Spleen (tissue), 7 donors: ENCODE data around the gene PWP1.
"Not testable (repeated sequence)": the region's sequence is repeated elsewhere in the genome, so short reads cannot be mapped to it uniquely, and the experiment has no call there.

ENCODE experiments used
- POLR2A ChIP-seq, 3 donors: fragments of 450-650 bp; IDR thresholded peaks; one replicate each; pipeline ENCODE4 v1.5.1; 2017; ENCODE audit warnings: antibody characterized with exemption in 3 of 3, mild to moderate bottlenecking in 1 of 3
- POLR2AphosphoS5 ChIP-seq, 3 donors: sonication (generic); formaldehyde crosslinking; IDR thresholded peaks; one replicate each; pipeline ENCODE4 v1.5.1; 2017; ENCODE audit warnings: antibody characterized with exemption in 3 of 3
- TF ChIP-seq, protein P1 (sequence below), 11 experiments: fragments of 200-600 bp in 7 of 11; fragments of 450-650 bp in 4 of 11; sonication (generic) in 4 of 11; IDR thresholded peaks in 8 of 11; conservative IDR thresholded peaks in 3 of 11; 1 replicate in 7 of 11; 2 replicates in 4 of 11; pipeline versions ENCODE4 v1.4.0 to v1.8.0; 2016 to 2021; ENCODE audit warnings: antibody characterized with exemption in 11 of 11, inconsistent platforms in 4 of 11, mild to moderate bottlenecking in 1 of 11
- donor health status: DM: no; HTN: no; CAD: no; lungs with moderate emphysema.
- donor health status: DM: no; HTN: no; CAD: no.
- donor health status: DM: no; HTN: no; CAD: no.

DNA sequence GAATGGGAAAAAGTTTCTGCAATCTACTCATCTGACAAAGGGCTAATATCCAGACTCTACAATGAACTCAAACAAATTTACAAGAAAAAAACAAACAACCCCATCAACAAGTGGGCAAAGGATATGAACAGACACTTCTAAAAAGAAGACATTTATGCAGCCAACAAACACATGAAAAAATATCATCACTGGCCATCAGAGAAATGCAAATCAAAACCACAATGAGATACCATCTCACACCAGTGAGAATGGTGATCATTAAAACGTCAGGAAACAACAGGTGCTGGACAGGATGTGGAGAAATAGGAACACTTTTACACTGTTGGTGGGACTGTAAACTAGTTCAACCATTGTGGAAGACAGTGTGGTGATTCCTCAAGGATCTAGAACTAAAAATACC, 41.7 kb downstream of the PWP1 start:
- TF ChIP-seq, protein P1, sequence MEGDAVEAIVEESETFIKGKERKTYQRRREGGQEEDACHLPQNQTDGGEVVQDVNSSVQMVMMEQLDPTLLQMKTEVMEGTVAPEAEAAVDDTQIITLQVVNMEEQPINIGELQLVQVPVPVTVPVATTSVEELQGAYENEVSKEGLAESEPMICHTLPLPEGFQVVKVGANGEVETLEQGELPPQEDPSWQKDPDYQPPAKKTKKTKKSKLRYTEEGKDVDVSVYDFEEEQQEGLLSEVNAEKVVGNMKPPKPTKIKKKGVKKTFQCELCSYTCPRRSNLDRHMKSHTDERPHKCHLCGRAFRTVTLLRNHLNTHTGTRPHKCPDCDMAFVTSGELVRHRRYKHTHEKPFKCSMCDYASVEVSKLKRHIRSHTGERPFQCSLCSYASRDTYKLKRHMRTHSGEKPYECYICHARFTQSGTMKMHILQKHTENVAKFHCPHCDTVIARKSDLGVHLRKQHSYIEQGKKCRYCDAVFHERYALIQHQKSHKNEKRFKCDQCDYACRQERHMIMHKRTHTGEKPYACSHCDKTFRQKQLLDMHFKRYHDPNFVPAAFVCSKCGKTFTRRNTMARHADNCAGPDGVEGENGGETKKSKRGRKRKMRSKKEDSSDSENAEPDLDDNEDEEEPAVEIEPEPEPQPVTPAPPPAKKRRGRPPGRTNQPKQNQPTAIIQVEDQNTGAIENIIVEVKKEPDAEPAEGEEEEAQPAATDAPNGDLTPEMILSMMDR (IDR thresholded peaks at IDR 0.05 in 8 of 11, conservative IDR thresholded peaks at IDR 0.05 in 3 of 11), result not testable (repeated sequence)
- not testable (repeated sequence) for TF ChIP-seq POLR2A, POLR2AphosphoS5 (IDR thresholded peaks at IDR 0.05)
